HG02970 (cell line): ENCODE results near the gene TRIM41.
"Not testable (repeated sequence)": the region's sequence is repeated elsewhere in the genome, so short reads cannot be mapped to it uniquely, and the experiment has no call there.

Experiments
- ATAC-seq: cut with Tn5 transposase; IDR thresholded peaks from one replicate; pipeline ENCODE4 v1.9.1; 2021; ENCODE audit warnings: mild to moderate bottlenecking, moderate library complexity, moderate number of reproducible peaks; ENCODE audit not compliant: unreplicated experiment, low FRiP score

TRIM41 gene

DNA sequence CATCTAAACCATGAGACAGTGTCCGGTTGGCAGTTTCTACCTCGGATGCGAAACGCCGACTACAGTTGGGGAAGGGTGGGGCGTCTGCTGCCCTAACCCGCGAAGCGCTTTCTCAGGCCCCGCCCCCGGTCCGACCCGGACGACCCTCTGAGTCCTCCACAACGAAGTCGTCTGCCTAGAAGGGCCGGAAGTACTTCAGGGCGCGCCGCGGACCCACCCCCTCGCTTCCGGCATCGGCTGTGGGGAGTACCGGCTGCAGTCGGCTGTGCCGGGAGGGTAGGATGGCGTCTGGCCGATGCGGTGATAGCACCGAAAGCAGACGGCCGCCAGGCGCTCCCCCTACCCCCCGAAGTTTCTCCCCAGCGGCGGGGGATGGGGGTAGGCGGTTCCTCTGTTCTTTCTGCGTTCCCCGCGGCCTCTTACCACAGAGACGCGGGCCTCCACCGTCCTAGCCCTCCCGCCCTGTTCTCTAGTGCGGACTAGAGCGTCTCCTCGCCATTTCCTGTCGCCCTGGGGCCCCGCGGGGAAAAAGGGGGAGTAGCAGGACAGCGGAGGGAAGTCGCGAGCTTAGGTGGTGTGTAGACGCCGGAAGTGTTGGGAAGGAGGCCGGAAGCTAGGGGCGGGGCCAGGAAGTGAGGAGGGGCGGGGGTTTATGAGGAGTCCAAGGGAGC, at the start of gene TRIM41:
Gene TRIM41, plus strand, starts transcription at position 224 of the 671 bp plus-strand sequence. CDS start 719 bp downstream, outside the sequence.
- ATAC-seq = peak; percentile 68

DNA sequence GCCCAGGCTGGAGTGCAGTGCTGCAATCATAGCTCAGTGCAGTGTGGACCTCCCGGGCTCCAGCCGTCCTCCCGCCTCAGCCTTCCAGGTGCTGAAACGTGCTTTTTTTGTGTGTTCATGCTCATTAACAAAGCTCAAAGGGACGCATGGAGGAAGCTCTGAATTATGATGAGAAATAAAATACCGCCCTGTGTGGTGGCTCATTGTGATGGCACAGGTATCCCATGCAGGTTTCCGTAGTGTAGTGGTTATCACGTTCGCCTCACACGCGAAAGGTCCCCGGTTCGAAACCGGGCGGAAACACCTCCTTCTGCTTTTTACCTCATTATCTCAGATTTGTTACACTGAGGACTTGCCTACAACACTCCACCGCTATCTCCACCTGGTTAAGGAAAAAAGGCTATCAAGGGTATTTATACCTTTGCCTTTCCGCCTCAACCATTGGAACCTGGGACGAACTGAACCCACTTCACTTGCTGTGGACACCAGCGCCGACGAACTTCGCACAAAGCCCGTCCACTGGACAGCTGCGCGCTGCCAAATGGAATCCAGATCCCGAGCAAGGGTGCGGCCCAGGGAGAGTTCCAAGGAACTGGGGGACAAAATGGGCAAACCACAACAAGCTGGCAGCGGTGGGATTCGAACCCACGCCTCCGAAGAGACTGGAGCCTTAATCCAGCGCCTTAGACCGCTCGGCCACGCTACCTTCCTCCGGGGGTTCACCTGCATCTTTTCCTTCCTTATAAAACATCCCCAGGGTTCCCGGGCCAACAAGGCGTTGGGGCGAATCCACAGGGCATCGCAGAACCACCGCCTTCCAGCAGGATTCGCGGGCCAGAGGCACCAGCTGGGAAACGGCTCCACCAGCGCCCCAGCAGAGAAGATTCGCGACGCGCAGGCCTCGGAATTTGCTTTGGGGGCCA, 49.4 kb upstream of the TRIM41 start:
- peak; percentile 49 for ATAC-seq

DNA sequence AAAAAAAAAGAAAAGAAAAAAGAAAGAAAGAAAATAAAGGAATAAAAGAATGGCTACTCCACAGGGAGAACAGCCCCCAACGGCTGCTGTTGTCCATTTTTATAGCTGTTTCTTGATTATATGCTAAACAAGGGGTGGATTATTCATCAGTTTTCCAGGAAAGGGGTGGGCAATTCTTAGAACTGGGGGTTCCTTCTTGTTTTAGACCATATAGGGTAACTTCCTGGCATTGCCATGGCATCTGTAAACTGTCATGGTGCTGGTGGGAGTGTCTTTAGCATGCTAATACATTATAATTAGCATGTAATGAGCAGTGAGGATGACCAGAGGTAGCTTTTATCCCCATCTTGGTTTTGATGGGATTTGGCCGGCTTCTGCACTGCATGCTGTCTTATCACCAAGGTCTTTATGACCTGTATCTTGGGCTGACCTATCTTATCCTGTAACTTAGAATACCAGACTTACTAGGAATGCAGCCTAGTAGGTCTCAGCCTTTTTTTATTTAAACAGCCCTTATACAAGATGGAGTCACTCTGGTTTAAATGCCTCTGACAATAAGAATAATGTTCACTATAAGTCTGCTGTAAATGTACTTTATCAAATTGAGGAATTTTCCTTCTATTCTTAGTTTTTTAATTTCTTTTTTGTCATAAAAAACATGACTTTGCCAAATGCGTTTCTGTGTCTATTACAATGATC, 46.7 kb upstream of the TRIM41 start:
- ATAC-seq = no peak

DNA sequence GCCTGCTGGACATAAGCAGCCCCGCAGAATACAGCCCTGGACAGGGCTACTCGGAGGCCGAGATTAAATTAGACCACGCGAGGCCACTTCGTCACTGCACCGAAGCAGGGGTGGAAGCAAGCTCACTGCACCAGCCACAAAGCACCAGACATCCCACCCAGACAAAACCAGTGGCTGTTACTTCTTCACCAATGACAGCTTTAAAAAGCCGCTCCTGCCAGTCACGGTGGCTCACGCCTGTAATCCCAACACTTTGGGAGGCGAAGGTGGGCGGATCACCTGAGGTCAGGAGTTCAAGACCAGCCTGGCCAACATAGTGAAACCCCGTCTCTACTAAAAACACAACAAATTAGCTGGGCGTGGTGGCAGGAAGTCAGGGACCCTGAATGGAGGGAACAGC, 45.5 kb upstream of the TRIM41 start:
- not testable (repeated sequence) for ATAC-seq

DNA sequence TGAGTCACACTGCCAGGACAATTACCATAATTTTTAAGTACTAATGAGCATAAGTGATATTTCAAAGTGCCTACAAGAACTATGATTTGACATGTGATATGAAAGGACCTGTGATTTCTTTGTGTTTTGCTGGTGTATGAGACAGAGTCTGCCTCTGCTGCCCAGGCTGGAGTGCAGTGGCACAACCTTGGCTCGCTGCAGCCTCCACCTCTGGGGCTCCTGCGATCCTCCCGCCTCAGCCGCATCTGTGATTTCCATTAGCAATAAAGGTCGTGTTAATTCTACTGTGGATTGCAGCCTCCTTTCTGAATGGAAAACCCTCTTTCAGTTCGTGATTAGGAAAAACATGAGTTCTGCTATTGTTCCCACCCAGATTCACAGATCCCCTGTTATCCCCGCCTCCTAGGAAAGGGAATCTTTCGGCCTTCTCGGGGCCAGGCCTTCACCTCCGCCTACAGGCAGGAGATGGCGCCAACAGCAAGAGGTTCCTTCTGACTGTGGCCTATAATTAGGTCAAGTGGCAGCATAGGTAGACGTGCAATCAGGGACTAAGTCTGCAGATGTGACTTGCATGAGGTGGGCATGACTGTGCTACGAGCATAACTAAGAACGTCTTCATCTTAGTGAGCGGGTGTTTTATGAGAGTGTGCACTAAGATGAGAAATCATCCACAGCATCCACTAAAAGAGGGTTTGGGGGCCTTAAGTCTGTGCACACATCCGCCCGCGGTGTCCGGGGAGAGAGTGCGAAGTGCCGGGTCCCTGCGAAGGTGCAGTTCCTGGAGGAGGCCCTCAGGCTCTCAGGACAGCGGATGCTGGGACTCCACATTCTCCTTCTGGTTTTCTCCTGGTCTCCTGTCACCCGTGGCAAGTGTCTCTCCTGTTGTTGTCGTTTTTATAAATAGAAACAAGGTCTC, 41.2 kb upstream of the TRIM41 start:
- no peak for ATAC-seq

DNA sequence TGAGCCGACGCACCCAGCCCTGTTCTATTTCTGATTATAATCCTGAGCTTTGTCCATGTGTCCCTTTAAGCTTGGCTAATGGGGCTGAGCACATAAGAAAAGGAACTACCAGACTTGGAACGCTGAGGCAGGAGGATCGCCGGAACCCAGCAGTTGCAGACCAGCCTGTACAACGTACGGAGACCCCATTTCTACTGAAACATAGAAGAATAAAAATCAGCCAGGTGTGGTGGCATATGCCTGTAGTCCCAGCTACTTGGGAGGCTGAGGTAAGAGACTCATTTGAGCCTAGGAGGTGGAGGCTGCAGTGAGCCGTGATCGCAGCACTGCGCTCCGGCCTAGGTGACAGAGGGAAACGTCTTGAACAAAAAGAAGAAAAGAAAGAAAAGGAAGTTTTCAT, 40.4 kb upstream of the TRIM41 start:
- ATAC-seq = no peak

DNA sequence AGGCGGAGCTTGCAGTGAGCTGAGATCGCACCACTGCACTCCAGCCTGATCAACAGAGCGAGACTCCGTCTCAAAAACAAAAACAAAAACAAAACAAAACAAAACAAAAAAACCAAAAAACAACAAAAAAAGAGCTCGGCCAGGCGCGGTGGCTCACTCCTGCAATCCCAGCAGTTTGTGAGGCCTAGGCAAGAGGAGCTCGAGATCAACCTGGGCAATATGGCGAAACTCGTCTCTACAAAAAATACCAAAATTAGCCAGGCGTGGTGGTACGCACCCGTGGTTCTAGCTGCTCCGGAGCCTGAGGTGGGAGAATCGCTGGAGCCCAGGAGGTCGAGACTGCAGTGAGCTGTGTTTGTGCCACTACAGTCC, 38.2 kb upstream of the TRIM41 start:
- ATAC-seq = no peak

DNA sequence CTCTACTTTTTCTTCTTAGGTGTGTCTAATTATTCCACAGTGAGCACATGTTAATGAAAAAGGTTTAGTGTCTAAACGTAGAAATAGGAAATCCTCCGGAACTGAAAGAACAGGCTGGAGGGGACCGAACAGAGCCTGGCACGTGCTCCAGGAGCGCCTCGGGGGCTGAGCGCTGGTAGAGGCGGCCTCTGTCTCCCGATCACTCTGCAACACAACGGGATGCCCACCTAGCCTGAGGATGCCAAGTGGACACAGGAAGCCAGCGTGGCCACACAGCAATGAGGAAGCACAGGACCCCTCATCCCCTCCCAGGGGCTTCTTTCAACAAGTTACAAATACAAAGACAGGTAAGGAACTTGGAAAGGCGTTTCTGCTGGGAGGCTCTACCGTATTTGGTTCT, 37.5 kb upstream of the TRIM41 start:
- no peak for ATAC-seq

DNA sequence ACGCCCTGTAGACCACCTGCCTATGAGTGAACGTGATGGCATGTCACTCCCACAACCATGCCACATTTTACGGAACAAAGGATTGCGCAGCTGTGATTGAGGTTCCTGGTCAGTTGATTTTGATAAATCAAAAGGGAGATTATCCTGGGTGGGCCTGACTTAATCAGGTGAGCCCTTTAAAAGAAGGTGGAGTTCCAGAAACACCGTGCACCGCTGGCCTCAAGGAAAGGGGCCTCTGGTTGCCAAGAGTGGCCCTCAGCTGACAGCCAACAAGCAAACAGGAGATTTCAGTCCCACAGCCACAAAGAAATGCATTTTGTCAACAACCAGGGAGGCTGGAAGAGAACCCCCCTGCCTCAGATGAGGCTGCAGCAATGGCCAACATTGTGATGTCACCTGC, 37.1 kb upstream of the TRIM41 start:
- ATAC-seq = no peak

DNA sequence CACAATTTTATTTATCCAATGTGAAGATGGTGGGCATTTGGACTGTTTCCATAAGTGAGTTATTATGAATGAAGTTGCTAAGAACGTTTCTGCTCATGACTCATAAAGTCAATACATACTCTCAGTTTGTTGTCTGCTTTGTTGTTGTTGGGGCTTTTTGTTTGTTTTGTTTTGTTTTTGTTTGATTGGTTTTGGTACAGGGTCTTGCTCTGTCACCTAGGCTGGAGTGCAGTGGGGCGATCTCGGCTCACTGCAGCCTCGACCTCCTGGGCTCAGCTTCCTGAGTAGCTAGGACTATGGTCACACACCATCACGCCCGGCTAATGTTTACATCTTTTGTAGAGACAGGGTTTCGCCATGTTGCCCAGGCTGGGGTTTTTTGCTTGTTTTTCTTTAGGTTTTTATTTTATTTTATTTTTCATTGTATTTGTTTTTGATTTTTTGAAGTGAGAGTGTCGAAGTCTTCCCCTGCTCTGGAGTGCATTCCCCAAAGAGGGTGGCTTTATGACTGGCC, 36.0 kb upstream of the TRIM41 start:
- no peak for ATAC-seq

DNA sequence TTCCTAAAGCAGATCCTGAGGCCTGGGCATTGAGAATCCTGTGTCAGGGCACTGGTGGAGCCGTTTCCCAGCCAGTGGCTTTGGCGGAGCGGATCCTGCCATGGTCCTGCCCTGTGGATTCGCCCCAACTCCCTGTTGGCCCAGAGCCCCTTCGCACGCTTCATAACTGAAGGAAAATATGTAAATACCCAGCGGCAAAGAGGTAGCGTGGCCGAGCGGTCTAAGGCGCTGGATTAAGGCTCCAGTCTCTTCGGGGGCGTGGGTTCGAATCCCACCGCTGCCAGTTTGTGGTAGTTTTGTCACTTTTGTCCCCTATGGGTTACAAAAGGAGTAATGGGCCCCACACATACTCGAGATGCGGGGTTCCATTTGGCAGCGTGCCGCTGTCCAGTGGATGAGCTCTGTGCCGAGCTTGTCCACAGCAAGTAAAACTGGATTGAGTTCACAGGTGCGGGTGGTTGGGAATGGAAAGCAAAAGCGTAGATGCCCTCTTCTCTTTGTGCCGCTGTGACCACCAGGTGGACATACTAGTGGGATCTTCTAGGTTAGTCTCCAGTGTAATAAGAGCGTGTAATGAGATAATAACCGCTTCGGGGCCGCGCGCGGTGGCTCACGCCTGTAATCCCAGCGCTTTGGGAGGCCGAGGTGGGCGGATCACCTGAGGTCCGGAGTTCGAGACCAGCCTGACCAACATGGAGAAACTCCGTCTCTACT, 35.4 kb upstream of the TRIM41 start:
- ATAC-seq = no peak

DNA sequence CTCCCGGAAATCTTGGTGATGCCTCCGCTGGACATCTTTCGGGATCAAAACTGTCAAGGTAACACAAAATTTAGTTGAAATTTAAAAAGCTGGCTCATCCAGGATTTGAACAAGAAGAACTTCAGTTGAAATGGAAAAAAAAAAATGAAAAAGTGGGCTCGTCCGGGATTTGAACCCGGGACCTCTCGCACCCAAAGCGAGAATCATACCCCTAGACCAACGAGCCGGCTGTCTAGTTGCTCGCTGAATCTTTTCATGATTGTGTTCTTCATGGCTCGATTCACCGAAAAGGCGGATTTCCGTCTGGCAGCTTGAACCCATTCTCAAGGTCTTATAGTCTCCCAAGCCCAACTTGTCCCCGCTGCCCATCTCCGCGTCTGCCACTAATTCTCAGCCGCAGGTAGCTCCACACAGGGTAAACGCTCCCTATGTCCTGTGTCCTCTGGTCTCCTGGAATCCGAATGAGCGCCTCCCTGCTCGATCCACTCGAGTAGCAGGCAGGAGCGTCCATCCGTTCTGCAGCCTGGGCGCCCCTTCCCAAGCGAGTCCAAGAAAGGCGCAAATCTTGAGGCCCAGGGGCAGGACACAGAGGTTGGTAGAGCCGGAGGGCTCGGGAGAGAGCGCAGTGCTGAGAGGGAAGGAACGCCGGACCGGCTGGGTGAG, 34.2 kb upstream of the TRIM41 start:
- ATAC-seq = no peak

DNA sequence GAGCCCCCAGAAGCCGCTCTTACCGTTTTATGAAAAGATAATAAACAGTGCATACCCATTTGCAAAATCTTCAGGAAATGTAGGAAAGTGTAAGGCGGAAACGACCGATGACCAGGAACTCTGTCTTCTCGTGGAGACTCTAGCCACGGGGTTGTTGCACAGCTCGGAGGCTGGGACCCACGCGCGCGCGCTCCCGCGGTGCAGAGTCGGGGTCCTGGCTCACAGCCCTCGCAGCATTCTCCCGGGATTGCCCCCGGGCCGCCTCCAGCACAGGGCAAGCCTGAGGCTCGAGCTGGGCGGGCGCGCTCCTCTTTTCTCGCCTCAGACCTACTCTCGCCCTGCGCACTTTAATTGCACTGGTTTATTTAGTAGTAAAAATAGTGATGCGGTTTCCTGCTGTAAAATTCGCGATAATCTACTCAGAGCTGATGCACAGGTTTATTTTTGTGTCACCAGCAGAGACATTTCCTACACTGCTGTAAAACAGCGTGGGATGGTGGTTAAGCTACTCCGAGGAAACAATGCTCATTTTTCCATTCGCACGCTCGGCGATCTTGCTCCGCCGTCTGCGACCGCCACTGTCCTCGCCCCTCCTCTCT, 33.6 kb upstream of the TRIM41 start:
- ATAC-seq = no peak

DNA sequence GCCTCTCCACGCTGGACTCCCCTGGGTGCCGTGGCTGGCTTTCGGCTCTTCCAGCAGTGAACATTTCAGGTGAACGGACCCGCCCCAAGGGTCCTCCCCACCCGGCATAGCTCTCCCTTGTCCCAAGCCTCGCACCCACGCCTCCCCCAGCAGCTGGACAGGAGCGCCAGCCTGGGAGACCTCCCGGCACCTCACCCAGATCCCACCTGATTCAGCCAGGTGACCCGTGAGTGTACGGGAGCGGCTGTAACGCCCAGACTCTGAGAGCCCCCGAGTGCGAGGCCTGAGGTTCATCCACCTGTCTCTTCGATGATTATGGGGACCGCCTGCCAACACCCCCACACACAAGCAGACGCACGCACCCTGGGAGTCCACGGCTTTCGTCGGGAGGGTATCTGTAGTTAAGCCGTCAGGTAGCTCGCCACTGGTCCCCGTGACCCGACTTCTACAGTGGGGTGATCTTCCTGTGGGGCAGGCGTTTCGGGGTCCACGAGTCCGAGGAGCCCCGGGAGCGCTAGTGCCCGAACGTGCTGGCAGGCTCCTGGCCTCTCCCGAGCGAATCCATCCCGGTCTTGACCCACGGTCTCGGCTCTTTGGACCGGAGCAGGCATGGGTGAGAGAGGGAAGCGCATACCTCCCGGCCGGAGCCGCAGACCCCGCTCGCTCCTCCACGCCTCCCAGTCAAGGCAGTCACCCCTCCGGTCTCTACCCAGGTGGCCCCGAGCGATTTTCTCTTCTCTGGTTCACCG, 32.9 kb upstream of the TRIM41 start:
- no peak for ATAC-seq

DNA sequence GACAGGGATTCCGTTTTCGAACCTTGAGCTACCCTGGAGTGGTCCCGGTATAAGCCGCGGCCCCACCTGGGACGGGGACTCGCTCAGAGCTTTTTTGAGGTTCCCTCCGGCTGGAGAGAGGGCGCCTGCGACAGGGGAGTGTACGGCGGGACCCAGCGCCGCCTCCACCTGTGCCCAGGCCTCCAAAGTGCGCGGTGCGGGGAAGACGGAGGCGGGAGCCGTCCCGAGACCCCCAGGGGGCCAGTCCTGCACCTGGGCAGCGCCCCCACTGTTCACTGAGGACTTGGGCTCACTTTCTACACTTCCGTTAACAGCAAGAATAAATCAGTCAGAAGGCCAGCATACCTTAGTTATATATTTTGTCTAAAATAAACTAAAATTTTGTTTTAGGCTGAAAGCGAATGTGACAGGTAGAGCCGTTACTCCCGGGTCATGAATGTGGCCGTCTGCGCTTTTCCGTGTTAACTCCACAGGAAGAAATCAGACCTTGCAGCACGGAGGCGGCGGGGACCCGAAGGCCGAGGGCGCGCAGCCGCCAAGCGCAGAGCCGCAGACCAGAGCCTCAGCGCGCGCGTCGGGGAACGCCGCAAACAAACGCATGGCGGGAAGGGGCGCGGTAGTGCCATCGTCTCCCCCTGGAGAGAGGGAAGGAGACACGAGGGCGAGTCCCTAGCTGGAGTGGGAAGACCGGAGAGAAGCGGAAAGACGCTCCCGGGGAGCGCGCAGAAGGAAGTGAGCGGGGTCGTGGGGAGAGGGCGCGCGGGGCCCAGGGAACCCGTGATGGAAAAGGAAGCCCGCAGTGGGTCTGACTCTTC, 32.2 kb upstream of the TRIM41 start:
- peak; percentile 5 for ATAC-seq

DNA sequence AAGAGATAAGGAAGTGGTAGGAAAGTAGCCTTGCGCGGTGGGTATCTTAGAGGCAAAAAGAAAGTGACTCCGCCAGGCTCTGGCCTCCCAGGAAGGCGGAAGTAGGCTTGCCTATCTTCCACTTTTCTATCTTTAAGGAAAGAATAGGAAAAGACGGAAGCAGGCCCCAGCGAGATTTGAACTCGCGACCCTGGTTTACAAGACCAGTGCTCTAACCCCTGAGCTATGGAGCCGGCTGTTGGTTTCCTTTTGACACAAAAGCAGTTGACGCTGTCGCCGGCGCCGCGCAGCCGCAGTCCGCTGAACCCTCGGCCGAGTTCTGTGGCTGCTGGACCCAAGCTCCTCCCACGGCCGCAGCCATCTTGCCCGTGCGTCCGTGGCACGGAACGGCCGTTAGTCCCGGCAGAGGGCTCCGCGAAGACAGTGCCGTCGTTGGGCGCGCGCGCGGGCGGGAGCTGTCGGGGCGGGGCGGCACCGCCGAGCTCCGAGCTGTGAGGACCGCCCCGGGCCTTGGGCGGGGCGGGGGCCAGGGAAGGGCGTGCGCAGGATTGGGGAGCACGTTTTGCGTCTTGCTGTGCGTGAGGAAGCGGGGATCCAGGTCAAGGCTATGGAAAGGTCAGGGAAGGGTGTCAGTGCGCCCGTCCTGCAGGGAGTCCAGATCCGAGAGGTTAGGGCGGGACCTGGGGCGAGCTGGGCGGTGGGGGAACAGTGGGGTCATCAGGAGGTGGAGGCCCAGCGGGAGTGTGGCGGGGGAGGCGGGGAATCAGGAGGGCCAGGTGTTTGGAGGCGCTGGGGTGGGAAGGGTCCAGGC, 31.4 kb upstream of the TRIM41 start:
- ATAC-seq = peak; percentile 61
